Measurements from ENCODE around the gene MIB1. TPM values are rescaled to one million over a fixed set of nuclear protein-coding genes. Genes with fewer than 3 reads are reported as not detected.
"Not testable (repeated sequence)": the region's sequence is repeated elsewhere in the genome, so short reads cannot be mapped to it uniquely, and the experiment has no call there.

MIB1 gene
- total RNA-seq (2014; rRNA removed; shearing (Covaris generic)), result 17.7 and 19.2 TPM in 2 replicates
- 14.4 and 22.5 TPM in 2 replicates for polyA plus RNA-seq (2015; cell fraction: cytosol; rRNA removed)
- polyA plus RNA-seq (2015; cell fraction: nucleus; rRNA removed), result 29.1 and 35.5 TPM in 2 replicates

DNA sequence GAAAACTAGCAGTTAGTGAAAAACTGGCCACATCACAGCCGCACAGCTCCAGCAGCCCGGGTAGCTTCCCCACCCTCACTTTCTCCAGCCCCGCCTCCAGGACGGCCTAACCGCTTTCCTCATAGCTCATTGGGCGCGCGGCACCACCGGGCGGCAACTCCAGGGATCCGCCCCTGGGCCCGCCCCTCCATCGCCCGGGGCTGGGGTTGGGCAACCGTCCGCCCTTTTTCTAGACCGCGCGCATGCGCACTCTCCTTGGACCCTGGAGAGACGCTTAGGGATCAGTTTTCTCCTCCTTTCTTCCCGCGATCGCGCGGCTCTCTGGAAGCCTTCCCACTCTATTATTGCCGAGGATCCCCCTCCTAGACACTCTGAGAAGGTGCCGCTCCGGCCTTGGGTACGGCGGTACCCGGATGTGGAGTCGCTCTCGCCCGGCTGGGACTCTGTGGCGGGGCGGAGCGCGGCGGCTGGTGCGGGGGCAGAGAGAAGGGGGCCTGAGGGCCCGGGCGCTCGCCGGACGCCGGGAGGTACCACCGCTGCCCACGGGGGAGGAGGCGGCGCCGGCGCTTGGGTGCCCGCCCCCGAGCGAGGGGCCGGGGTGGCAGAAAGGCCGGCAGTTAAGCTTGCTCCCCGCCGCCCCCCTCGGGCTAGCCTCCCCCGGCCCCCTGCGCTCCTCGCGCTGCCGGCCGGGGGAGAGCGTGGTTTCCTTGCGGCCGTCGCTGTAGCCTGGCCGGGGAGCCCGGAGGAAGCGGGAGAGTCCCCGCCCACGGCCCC is at the start of gene MIB1:
Gene MIB1, plus strand, starts transcription at position 255 of the 774 bp plus-strand sequence. CDS start 792 bp downstream, outside the sequence.
- peak; percentile 96 for DNase-seq (ENCODE audit: low read depth)

DNA sequence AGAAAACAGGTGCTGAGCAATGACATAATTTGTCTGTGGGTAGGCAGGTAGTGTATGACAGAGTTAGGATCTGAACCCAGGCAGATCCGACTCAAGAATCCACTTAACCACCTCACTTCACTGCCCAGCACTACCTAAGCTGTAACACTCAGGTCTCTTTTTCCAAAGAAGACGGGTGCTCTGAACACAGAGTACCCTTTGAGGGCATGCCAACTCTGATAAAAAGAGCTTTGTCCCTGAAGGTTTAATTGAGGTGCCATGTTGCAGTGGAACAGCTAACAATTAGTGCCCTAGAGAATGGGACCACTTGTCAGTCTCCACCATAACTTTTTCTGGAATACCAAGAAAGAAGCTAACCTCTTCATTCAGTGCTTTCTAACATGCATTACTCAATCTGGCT is 47.3 kb upstream of the MIB1 start:
- no peak for DNase-seq (ENCODE audit: low read depth)

DNA sequence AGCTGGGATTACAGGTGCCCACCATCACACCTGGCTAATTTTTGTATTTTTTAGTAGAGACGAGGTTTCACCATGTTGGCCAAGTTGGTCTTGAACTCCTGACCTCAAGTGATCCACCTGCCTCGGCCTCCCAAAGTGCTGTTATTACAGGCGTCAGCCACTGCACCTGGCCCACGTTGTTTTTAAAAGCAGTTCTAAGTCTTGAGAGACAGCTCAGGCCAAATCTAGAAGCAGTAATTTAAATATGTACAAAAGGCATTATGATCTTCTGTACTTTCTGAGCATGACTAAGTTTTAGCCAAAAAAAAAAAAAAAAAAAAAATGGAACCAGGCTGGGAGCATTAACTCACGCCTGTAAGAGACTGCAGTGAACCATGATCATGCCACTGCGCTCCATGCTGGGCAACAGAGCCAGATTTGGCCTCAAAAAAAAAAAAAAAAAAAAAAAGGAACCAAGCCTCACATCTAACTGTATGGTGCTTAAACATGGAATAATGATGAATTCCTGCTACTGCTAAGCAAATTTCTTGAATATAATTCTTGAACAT is 40.0 kb upstream of the MIB1 start:
- no peak for DNase-seq (ENCODE audit: low read depth)

DNA sequence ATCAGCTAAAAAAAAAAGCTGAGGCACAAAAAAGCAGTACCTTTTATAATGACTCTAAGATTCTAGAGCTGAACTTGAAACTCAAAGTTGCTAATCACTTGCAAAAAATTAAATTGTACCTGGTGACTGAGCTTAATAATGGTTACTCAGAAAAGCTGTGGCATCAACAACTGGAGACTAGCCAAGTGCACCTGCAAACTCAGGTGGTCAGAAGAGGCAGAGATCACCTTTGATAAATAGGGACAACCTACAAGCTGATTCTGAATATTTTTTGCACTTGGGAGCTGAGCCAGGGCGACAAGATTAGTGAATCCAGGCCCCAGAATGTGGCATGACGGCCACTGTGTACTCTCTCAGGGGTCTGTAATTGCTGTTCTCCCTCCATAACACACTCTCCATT is 39.0 kb upstream of the MIB1 start:
- DNase-seq (ENCODE audit: low read depth), result no peak

DNA sequence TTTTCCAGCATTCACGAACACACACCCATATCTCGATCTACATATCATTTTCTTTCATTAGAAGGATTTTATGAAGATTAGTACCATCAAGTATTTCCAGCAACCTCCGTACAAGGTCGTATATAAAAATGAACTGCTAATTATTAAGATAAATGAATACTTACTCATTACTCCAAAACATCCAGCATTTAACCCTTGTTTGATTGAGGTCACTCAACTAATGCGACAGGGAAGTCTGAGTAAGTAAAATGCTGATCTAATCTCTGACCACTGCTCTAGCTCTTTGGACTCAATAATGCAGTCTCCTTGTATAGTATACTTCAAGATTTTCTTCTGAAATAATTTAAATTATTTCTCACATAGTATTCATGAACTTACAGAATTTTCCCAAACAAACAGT is 38.0 kb upstream of the MIB1 start:
- no peak for DNase-seq (ENCODE audit: low read depth)

DNA sequence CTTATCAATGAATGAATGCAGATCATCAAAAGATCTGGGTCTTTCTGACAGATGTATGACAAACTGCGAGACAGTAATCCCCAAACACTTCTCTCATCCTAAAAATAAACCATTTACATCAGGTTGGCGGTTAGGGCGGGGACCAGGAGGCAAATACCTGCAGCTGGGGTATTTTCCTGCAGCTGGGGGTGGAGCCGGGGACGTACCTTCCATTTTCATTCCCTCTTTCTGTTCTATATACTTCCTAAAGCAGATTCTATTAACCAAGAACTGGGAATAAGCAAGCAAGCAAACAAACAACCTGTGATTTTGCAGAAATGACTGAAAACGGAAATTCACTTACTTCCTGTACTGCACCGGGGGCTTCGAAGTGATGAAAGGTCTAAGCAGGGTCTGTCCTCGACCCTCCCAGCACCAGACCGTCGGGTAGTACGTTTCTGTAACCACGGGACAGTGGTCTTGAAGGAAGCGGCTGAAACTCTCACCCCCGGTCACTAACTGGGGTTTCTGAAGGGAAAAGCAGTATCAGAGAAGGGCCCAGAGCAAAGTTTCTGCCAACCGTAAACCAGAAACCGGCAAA is 37.3 kb upstream of the MIB1 start:
- DNase-seq (ENCODE audit: low read depth), result no peak

DNA sequence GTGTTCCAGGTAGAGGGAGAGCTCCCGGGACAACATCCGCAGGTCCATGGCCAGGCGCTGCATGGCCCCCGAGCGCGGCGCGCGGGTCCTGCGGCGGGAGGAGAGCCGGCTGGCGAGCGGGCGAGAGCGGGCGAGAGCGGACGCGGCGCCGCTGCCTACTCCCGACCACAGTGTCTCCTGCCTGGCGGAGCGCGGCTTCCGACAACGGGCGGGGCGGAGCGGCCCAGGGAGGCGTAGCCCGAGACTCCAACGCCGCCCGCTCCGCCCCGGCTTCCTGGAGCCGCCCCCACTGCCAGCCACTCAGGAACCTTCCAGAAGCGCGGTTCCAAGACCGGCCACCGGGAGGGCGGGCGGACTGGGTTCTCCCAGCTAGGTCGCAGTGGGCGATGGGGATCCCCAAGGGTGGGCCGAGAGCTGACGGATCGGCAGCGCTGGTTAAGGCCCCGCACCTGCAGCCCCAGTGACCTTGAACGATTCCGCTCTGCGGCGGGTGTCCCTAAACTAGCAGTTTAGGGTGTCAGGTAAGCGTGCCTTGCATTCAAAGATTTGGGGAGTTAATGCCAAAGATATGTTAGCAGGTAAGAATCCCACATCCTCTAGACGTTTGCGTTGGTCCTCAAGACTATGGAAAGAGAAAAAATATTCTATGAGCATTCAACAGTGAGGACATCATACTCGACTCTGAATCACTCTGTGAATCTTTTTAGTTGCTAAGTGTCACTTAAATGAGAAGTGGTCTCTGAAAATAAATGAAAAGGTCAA is 35.8 kb upstream of the MIB1 start, which contains the start of gene ABHD3:
Gene ABHD3, minus strand, starts transcription at position 172 of the 762 bp plus-strand sequence. Its CDS starts 109 bp downstream, at position 63.
- peak; percentile 83 for DNase-seq (ENCODE audit: low read depth)

DNA sequence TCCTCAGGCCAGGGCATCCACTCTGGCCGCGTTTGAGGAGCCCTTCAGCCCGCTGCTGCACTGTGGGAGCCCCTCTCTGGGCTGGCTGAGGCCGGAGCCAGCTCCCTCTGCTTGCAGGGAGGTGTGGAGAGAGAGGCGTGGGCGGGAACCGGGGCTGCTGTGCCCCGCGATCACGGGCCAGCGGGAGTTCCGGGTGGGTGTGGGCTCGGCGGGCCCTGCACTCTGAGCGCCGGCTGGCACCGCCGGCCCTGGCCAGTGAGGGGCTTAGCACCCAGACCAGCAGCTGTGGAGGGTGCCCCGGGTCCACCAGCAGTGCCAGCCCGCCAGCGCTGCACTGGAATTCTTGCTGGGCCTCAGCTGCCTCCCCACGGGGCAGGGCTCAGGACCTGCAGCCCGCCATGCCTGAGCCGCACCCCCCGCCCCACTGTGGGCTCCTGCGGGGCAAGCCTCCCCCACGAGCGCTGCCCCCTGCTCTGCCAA is 34.2 kb upstream of the MIB1 start:
- no peak for DNase-seq (ENCODE audit: low read depth)

DNA sequence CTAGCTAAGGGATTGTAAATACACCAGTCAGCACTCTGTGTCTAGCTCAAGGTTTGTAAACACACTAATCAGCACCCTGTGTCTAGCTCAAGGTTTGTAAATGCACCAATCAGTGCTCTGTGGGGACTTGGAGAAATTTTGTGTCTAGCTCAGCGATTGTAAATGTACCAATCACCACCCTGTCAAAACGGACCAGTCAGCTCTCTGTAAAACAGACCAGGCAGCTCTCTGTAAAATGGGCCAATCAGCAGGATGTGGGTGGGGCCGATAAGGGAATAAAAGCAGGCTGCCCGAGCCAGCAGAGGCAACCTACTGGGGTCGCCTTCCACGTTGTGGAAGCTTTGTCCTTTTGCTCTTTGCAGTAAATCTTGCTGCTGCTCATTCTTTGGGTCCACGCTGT is 33.5 kb upstream of the MIB1 start:
- DNase-seq (ENCODE audit: low read depth), result not testable (repeated sequence)

DNA sequence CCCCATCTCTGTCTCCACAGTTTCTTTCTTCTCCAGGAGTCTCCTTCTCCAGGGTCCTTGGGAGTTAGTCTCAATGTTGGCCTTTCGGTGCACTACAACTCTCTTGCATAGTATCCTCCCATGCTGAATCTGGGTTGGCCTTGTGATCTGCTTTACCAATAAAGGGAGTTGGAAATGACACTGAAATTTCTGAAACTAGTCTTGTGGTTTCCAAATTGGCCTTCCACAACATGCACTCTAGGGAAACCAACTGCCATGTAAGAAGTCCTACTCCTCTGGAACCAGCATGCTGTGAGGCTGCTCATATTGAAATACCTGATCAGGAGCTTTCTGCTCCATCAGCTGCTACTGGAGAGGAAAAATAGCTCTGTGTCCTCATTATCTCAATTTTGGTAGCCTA is 26.1 kb upstream of the MIB1 start:
- no peak for DNase-seq (ENCODE audit: low read depth)

DNA sequence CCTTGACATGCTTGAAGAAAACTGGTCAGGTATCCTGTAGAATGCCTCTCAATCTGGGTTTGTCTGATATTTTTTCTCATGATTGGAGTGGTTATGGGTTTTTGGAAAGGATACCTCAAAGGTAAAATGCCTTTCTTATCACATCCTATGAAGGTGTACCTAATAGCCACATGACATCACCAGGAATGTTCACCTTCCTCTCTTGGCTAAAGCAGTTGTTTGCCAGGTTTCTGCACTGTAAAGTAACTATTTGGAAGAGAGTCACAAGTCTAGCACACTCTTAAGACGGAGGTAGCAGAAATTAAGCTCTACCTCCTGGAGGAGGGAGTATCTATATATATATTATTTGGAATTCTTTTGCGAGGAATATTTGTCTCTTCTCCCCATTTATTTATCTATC is 17.9 kb upstream of the MIB1 start:
- no peak for DNase-seq (ENCODE audit: low read depth)

DNA sequence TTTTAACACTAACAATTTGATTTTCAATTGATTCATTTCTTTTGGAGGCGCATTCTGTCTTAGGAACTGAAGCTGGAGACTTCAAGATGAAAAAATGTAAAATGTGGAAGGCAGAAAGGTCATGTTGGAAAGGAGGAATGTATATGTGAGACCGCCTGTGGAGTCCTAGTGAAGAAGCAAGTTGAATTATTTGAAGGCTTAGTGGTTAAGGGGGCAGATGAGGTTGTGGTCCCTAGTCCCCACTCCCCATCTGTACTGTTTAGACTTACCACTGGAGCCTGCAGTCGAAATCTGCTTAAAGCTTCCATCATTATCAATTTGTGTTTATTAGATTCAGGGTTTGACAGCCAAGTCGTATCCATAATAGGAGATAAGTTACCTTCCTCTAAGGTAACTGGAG is 15.4 kb upstream of the MIB1 start:
- no peak for DNase-seq (ENCODE audit: low read depth)

DNA sequence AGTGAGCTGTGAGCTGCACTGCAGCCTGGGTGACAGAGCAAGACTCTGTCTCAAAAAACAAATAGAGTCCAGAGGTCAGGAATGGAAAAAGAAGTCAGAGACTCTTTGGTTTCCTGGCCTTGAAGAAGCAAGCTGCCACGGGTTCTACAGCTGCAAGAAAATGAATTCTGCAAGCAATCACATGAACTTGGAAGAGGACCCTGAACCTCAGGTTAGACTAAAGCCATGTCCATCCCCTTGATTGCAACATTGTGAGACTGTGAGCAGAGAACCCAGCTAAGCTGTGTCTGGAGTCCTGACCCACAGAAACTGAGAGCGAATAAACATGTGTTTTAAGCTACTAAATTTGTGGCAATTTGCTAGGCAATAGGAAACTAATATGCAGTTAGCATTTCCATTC is 12.9 kb upstream of the MIB1 start:
- no peak for DNase-seq (ENCODE audit: low read depth)

DNA sequence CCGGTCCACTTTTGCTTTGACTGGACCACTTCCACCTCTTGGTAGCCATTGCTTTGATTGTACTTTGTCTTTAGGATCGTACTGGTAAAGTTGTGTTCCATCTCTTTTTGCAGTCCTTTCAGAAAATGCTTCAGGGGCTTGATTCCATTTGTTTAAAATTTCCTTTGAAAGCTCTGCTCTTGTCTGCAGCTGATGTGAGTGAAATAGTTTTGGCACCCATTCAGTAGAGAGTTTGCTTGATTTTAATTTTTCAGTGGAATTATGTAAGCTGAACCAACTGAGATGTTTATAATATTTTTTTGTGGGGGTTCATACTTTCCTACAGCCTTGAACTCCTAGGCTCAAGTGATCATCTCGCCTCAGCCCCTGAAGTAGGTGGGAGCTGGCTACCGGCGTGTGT is 7.6 kb upstream of the MIB1 start:
- no peak for DNase-seq (ENCODE audit: low read depth)

DNA sequence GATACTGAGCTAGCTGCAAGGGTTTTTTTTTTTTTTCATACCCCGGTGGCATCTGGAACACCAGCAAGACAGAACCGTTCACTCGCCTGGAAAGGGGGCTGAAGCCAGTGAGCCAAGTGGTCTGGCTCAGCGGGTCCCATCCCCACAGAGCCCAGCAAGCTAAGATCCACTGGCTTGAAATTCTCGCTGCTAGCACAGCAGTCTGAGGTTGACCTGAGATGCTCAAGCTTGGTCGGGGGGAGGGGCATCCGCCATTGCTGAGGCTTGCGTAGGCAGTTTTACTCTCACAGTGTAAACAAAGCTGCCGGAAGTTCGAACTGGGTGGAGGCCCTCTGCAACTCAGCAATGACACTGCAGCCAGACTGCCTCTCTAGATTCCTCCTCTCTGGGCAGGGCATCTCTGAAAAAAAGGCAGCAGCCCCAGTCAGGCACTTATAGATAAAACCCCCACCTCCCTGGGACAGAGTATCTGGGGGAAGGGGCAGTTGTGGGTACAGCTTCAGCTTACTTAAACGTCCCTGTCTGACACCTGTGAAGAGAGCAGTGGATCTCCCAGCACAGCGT is 5.1 kb upstream of the MIB1 start:
- DNase-seq (ENCODE audit: low read depth), result peak; percentile 40

DNA sequence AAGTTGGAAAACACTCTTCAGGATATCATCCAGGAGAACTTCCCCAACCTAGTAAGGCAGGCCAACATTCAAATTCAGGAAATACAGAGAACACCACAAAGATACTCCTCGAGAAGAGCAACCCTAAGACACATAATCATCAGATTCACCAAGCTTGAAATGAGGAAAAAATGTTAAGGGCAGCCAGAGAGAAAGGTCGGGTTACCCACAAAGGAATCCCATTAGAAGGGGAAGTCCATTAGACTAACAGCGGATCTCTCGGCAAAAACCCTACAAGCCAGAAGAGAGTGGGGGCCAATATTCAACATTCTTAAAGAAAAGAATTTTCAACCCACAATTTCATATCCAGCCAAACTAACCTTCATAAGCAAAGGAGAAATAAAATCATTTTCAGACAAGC is 3.7 kb upstream of the MIB1 start:
- DNase-seq (ENCODE audit: low read depth), result not testable (repeated sequence)

DNA sequence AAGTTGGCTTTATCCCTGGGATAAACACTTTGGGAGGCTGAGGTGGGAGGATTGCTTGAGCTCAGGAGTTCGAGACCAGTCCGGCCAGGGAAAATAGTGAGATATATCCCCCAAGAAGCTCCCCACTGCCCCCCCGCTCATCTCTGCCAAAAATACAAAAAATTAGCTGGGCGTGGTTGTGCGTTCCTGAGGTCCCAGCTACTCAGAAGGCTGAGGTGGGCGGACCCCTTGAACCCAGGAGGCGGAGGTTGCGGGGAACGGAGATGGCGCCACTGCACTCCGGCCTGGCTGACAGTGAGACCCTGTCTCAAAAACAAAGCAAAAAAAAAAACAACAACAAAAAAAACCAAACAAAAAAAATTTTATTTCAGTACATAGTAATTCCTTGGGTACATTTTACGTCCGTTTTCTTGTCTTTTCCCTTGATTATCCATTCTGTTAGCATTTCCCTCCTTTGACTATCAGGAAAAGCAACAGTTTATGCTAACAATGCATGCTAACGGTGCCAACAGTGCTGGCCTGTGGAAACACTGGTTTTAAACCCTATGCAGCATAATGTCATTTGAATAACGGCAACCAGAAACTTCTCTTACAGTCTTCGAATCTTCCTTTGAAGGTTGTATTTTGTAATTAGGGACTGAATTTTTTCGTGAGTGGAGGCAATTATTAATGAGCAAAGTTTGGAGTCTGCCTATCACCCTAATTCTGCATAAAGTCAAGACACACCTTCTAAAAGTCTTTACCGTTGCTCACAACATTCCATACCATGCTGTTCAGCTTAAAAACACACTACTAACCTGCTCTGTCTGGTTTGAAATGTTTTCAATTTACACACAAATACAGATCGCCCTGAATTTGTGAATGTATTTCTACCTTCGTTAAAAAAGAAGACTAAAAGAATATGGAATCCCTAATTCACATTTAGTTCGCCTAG is 721 bp upstream of the MIB1 start:
- no peak for DNase-seq (ENCODE audit: low read depth)

DNA sequence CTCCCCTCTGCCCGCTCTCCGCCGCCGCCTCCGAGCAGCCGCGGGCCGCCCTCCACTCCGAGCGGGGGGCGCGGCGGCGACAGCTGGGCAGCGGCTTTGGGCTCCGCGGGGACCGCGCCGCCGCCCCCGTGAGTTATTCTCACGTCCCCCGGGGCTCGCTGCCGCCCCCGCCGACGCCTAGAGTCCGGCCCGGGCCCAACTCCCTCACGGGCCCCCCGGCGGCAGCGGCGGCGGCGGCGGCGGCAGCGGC is 645 bp downstream of the MIB1 start:
- DNase-seq (ENCODE audit: low read depth), result no peak

DNA sequence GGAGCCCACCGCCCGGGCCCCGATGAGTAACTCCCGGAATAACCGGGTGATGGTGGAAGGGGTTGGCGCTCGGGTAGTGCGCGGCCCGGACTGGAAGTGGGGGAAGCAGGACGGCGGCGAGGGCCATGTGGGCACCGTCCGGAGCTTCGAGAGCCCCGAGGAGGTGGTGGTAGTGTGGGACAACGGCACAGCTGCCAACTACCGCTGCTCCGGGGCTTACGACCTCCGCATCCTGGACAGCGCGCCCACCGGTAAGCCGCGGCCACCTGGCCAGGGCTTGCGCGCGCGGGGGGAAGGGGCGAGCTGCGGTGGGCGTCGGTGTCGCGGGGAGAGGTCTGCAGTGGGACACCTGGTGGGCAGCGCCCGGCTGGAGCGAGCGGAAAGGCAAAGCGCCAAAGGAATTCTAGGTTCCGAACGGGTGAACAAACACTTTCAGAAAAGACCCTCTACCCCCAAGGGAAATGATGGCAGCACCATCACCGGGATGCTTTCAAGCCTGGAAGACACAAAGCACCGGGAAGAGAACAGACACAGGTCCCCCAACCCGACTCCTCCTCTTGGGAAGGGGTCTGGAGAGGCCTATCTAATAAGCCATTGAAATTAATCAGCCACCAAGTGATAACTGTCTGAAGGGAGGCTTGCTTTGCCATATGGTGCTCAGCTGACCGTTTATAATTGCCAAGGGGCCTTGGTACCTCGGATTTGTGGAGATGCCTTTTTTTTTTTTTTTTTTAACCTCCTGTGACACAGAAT is 1.1 kb downstream of the MIB1 start:
- peak; percentile 29 for DNase-seq (ENCODE audit: low read depth)

DNA sequence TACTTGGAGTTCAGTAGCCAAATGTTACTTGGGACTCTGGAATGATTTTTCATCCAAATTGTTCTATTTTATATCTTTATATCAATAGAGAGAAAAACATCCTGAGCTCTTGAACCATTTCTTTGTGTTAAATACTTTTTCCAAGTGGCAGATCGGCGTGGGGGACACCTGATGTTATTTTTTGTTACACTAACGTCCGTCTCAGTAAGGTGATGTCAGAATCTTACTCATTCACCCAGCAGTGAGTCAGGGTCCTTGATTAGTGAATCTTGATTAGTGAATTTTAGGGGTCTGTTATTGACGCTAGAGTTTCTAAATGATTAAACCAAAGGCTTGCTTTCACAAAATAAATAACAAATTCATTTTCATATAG is 1.7 kb downstream of the MIB1 start:
- DNase-seq (ENCODE audit: low read depth), result no peak

Measured in HT1080 (cell line).